Measurements from ENCODE around the gene RAB44.
"Not testable (repeated sequence)": the region's sequence is repeated elsewhere in the genome, so short reads cannot be mapped to it uniquely, and the experiment has no call there.

RAB44 gene

GRCh38 chr6:36686668-36687513 lies 10.7 kb upstream of the RAB44 start:
- DNase-seq: no peak

- no peak for DNase-seq
Observed at GRCh38 chr6:36688063-36688738, 9.4 kb upstream of the RAB44 start.

DNA sequence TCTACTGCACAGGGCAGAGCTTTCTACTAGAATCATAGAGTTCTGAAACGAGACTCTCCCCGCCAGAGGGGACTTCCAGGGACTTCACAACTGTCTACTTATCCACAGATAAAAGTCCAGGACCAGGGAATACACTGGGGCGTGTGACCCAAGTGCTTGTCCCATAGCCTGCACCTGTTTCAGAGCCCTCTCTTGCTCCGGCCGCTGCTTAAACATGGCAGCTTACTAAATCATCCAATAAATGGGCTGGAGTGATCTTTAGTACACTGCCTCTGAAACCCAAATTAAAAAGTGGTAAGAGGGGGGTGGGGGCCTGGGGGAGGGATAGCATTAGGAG lies 8.9 kb upstream of the RAB44 start:
- no peak for DNase-seq

DNA sequence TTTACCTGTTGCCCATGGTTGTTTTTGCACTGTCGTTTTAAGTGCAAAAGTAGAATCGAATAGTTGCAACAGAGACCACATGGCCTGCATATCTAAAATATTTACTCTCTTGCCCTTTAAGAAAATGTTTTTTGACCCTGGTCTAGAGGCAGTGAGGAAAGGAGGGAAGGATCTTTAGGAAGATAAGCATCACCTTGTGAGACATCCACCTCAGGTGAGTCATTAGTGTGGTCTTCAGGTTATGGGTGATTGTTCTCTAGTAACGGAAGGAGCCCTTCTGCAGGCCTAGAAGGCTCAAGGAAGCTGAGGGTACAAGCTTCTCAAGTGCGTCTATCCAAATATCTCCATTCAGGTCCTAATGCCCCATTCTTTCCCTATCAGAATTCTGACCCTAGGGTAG lies 6.6 kb upstream of the RAB44 start:
- DNase-seq: no peak

DNA sequence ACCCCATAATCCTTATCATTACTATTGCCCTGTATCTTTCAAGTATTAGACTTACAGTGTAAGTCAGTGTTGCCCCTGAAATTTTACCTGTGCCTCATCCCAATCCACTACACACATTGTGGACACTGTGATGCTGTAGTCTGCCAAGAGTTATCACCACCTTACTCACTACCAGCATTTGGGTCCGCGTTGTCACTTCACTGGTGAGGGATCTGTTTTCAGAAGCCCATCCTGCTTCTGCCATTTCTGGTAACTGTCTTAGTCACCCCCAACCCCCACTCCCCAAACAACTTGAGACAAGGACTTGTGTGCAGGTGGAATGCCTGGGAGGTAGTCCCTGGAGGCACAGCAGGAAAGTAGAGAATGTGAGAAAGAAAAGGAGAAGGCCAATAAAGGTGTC lies 6.0 kb upstream of the RAB44 start:
- no peak for DNase-seq

DNA sequence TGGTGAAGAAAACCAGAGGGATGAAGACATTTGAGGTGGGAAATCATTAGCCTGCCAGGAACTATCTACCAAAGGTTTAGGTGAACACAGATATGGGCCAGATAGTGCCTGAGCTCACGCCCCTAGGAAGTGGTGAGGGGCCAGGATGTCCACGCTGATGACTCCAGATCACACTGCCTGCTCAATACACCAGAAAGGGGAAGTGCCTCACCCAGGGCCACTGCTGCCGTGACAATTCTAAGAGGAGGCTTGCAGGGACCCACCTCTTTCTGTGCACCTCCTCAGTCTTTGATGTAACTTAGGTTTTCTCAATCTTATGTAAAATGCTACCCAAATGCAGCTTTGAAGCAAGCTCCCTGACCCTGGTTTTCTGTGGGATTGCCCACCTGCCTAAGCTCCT lies 5.4 kb upstream of the RAB44 start:
- no peak for DNase-seq

GRCh38 chr6:36692861-36693702 lies 4.5 kb upstream of the RAB44 start:
- DNase-seq: no peak

DNA sequence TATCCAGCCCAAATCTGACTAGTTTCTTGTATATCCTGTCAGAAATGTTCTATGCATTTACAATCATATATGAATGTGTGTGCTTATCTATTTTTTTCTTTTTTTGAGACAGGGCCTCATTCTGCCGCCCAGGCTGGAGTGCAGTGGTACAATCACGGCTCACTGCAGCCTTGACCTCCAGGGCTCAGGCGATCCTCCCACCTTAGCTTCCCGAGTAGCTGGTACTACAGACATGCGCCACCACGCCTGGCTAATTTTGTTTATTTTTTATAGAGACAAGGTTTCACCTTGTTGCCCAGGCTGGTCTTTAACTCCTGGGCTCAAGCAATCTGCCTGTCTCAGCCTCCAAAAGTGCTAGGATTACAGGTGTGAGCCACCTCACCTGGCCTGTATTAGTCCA lies 3.0 kb upstream of the RAB44 start:
- DNase-seq: no peak

GRCh38 chr6:36695414-36695813 lies 2.2 kb upstream of the RAB44 start:
- no peak for DNase-seq

DNA sequence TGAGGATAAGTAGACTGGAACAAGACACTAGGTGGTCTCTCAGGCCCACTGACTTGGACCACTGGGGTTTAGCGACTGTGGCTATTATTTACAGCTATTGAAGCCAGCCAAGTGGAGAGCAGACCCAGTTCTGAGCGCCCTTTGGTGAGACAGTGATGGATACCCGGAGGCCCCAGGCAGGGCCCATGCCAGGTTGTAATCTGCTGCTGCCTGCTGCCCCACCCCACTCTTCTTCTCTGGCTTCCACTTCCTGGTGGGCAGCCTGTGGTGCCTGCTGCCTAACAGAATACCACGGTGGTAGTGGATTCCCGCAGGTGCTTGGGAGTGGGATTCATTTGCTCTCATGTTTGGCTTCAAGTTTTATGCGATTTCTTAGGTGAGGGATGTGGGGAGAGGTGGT lies 570 bp downstream of the RAB44 start:
- no peak for DNase-seq

- no peak for DNase-seq
Observed at GRCh38 chr6:36698871-36699271, 1.2 kb downstream of the RAB44 start.

DNA sequence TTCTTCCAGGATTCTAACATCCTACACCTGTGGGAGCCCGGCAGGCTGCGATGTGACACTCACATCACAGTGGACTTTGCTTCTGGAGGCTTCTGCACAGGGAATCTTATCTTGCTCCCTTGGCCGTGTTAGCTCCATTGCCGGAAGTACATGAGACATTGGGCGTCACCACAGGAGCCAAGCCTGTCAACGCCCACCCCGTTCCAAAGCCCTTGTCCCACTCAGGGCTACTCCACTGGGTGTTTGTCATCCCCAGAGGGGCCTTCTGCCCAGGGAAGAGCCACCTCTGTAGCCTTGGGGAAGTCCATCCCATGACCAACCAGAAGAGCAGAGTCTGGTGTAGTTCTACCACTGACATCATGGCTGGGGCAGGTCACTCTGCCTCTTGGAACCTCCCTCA lies 1.7 kb downstream of the RAB44 start:
- DNase-seq: no peak

GRCh38 chr6:36700071-36700812 lies 2.6 kb downstream of the RAB44 start:
- no peak for DNase-seq

DNA sequence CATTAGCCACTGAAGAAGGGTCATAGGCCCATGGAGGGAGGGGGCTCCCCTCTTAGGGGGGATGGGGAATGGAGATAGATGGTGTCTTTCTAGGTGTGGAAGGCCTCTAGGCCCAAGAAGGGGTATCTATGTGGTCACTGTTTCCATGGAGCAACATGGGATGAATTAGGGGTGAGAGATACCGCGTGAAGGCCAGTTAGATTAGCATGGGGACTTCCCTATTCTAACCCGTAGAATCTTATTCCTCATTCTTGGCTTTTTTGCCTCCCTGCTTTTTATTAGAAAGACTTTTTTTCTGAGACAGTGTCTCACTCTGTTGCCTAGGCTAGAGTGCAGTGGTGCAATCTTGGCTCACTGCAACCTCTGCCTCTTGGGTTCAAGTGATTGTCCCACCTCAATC lies 3.2 kb downstream of the RAB44 start:
- DNase-seq: no peak

GRCh38 chr6:36701401-36701991 lies 3.9 kb downstream of the RAB44 start:
- no peak for DNase-seq

- DNase-seq: no peak
Observed at GRCh38 chr6:36702656-36703055, 5.0 kb downstream of the RAB44 start.

DNA sequence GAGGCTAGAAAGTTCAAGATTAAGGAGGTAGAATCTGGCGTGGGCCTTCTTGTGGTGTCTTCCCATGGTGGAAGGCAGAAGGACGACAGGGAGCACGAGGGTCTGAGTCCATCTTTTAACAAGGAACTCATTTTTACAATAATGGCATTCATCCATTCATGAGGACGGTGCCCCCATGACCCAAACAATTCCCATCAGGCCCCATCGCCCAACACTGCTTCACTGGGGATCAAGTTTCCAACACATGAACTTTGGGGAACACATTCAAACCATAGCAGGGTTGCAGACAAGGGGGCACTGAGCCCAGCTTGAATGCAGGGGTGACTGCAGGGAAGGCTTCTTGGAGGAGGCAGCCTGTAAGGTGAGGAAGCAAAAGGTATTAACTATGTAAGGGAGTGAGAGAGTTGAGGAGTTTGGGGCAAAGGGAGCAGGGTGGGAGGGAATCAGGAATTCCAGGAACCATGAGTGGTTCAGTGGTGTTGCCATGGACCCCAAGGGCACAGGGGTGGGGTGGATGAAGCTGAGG lies 5.5 kb downstream of the RAB44 start:
- DNase-seq: no peak

DNA sequence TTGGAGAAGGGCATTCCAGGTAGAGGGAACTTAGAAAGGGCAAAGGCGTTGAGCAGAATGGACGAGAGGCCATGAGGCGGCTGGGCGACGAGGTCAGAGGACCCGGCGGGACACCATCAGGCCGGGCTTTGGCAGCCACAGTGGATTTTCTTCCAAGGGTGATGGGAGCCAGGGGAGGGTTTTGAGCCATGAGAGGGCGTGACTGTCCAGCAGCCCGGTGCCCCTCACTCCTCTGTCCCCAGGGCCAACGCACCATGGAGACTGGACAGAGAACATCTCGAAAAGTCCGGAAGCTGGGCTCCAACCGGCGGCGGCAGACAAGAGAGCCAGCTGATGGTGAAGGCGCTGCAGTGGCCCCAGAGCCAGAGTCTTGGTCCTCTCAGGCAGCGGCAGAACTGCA lies 6.4 kb downstream of the RAB44 start:
- DNase-seq: no peak

DNA sequence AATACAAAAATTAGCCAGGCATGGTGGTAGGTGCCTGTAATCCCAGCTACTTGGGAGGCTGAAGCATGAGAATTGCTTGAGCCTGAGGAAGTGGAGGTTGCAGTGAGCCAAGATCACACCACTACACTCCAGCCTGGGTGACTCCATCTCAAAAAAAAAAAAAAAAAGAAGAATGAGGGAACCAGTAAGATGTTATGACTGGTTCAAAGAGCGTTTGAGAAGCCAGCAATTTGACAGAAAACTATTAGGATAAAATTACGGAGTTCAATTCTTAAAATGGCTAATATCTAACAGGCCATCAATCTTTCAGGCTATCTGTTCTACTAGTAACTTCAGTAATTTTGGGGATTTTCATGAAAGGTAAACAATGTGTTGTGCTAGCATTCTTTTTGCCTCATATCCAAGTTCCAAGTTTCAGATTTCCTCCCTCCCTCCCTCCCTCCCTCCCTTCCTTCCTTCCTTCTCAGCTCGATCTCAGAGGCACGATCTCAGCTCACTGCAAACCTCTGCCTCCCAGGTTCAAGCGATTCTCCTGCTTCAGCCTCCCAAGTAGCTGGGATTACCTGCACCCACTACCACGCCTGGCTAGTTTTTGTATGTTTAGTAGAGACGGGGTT lies 7.4 kb downstream of the RAB44 start:
- DNase-seq: not testable (repeated sequence)

DNA sequence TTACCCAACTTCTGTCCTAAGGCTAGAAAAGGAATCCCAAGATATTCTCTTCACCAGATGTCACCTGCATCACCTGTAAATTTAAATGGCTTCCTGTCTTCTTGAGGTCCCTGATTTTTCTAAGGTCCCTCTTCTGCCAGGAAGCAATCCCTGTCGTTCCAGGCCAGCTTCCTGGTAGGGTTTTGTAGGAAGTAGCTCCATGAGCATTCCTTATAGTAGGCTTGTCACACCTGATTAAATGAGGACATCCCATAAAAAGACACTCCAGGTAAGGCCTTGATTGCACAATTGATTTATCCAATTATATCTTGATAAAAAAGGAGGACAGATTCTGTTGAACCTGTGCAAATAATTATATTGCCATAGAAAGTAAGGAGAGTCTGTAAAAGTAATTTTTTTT lies 8.7 kb downstream of the RAB44 start:
- no peak for DNase-seq

GRCh38 chr6:36712816-36713215 lies 15.2 kb downstream of the RAB44 start:
- DNase-seq: no peak

DNA sequence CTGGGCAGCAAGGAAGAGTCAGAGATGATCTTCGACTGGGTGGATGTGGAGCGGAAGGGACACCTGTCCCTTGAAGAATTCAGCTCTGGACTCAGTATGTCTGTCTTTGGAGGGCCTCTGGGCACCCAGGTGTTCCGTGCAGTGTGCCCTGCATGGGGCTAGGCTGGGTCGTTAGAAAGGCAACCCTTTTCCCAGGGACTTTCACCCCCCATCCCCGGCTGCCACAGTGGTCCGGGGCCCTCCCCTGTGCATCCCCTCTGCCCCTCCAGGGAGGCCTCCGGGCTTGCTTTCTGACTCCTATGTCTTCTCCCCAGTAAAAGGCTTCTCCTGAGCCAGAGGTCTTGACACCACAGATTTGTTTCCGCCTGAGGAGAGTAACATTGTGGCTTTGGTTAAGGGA lies 16.2 kb downstream of the RAB44 start:
- DNase-seq: no peak

Data from cortex of kidney (tissue), 1 donor.